Osteoblast (primary cell): ENCODE results near the gene DUSP22. TPM values are rescaled to one million over a fixed set of nuclear protein-coding genes. Genes with fewer than 3 reads are reported as not detected.

Source experiments
- DNase-seq: peaks from one replicate; pipeline ENCODE4 v3.0.0; 2011; ENCODE audit warnings: low spot score, mixed read lengths; ENCODE audit not compliant: insufficient read length; ENCODE audit errors: missing footprints
- H2AFZ ChIP-seq: 2 replicates; pipeline ENCODE4 v1.6.0; 2011; ENCODE audit warnings: mild to moderate bottlenecking, low read length
- H3K27ac ChIP-seq: 2 replicates; pipeline ENCODE4 v1.5.1; 2011; ENCODE audit warnings: mild to moderate bottlenecking, low read depth, low read length, moderate library complexity
- H3K27me3 ChIP-seq: 2 replicates; pipeline ENCODE4 v1.6.0; 2012; ENCODE audit warnings: mild to moderate bottlenecking, control low read depth, inconsistent platforms, low read length, moderate library complexity; ENCODE audit not compliant: insufficient read depth
- H3K36me3 ChIP-seq: 2 replicates; pipeline ENCODE4 v1.5.1; 2011; ENCODE audit warnings: mild to moderate bottlenecking, low read length, control low read depth, moderate library complexity; ENCODE audit not compliant: insufficient read depth
- H3K4me1 ChIP-seq: 2 replicates; pipeline ENCODE4 v1.5.1; 2011; ENCODE audit warnings: mild to moderate bottlenecking, low read length, control low read depth, moderate library complexity; ENCODE audit not compliant: insufficient read depth
- H3K4me2 ChIP-seq: 2 replicates; pipeline ENCODE4 v1.6.0; 2011; ENCODE audit warnings: mild to moderate bottlenecking, low read length; ENCODE audit not compliant: insufficient read depth
- H3K4me3 ChIP-seq: fragments of 200-600 bp; sonication (generic); 3 replicates; pipeline ENCODE4 v1.5.1; 2012; ENCODE audit warnings: mild to moderate bottlenecking, low read length, inconsistent platforms; ENCODE audit not compliant: insufficient read depth
- H3K79me2 ChIP-seq: 2 replicates; pipeline ENCODE4 v1.6.0; 2012; ENCODE audit warnings: mild to moderate bottlenecking, low read length, control low read depth, inconsistent platforms; ENCODE audit not compliant: insufficient read depth
- H3K9me3 ChIP-seq: 2 replicates; pipeline ENCODE4 v1.5.1; 2011; ENCODE audit warnings: low read depth, low read length, control low read depth
- H4K20me1 ChIP-seq: 2 replicates; pipeline ENCODE4 v1.6.0; 2012; ENCODE audit warnings: mild to moderate bottlenecking, low read length, control low read depth; ENCODE audit not compliant: insufficient read depth
- total RNA-seq: library from RNA; depleted of rRNA; stranded (reverse); fragments of >200 nt; gene quantifications from 2 replicates; pipeline ENCODE4 v1.2.3, GENCODE V29; 2012
- TF ChIP-seq, protein P1 (sequence below): IDR thresholded peaks from 2 replicates; pipeline ENCODE4 v1.5.1; 2011; ENCODE audit warnings: mild to moderate bottlenecking, low read depth, low read length, moderate library complexity; ENCODE audit errors: extremely low read depth

The DUSP22 gene
- total RNA-seq, 1 donor = 18.1 TPM

DNA sequence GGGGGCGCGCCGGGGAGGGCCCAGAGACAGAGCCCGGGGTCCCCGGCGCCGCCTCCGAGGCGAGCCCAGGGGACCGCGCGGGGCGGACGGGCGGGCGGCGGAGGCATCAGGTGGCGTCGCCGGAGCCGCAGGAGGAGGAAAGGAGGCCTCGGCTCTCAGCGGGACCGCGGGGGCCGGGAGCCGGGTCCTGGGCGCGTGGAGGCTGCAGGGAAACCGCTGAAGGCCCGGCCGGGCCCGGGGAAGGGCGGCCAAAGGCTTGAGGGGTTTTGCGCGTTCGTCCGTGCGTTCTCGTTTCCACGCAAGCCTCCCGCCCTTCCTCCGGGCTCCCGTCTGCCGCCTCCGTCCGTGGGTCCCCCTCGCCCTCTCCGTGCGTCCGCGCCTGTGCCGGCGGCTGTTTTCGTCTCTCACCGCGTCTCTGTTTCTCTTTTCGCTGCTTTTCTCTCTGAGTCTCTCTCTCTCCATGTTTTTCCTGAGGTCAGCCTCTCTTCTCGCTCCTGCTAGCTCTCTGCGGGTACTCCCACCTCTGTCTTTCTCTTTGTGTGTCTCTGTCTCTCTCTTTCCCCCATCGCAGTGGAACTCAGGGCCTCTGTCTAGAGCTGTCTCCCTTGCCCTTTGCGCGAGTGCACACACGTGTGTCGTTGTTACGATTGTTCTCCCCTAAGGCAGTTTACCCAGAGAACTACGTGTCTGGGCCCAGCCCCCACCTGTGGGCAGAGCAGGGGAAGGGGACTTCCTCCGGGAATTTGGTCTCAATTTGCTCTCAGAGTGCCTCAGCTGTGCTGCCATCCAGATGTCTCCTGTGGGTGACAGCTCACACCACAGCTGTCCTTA, 101.3 kb downstream of the DUSP22 start:
- TF ChIP-seq, protein P1, sequence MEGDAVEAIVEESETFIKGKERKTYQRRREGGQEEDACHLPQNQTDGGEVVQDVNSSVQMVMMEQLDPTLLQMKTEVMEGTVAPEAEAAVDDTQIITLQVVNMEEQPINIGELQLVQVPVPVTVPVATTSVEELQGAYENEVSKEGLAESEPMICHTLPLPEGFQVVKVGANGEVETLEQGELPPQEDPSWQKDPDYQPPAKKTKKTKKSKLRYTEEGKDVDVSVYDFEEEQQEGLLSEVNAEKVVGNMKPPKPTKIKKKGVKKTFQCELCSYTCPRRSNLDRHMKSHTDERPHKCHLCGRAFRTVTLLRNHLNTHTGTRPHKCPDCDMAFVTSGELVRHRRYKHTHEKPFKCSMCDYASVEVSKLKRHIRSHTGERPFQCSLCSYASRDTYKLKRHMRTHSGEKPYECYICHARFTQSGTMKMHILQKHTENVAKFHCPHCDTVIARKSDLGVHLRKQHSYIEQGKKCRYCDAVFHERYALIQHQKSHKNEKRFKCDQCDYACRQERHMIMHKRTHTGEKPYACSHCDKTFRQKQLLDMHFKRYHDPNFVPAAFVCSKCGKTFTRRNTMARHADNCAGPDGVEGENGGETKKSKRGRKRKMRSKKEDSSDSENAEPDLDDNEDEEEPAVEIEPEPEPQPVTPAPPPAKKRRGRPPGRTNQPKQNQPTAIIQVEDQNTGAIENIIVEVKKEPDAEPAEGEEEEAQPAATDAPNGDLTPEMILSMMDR = no peak
- no peaks in the 10 kb centered on the region for H3K36me3 ChIP-seq
- H3K79me2 ChIP-seq = no peaks in the 10 kb centered on the region
- H3K9me3 ChIP-seq = no peaks in the 10 kb centered on the region
- H4K20me1 ChIP-seq = no peaks in the 10 kb centered on the region
- H3K27ac ChIP-seq = no peak overlapping the region
- peak; percentile 85 for DNase-seq
- H3K4me3 ChIP-seq = no peak overlapping the region
- no peak overlapping the region for H3K4me2 ChIP-seq
- no peak overlapping the region for H2AFZ ChIP-seq
- H3K4me1 ChIP-seq = peaks cover 3% of the 10 kb centered on the region
- peaks cover 82% of the 10 kb centered on the region for H3K27me3 ChIP-seq

DNA sequence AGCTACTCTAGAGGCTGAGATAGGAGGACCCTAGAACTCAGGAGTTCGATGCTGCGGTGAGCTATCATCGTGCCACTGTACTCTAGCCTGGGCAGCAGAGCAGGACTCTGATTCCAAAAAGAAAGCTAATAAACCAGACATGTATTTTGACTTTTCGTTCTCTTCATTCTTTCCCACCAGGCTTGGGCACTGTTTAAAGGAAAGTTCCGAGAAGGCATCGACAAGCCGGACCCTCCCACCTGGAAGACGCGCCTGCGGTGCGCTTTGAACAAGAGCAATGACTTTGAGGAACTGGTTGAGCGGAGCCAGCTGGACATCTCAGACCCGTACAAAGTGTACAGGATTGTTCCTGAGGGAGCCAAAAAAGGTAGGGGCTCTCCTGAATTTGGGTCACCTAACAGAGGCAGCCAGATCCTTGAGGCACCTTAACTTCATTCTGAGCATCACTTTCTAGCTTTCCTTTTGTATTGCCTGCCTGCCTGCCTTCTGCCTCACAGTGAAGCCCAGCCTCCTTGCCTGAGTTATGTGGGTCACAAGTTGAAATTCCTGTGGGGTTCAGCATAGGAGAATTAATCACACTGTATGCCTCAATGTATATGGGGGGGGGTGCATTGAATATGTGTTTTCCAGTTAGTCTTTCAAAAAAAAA, 102.5 kb downstream of the DUSP22 start:
- H2AFZ ChIP-seq = no peak overlapping the region
- H3K4me3 ChIP-seq = no peak overlapping the region
- H3K79me2 ChIP-seq = no peaks in the 10 kb centered on the region
- TF ChIP-seq, protein P1 = no peak
- H3K36me3 ChIP-seq = no peaks in the 10 kb centered on the region
- no peak overlapping the region for H3K27ac ChIP-seq
- peaks cover 3% of the 10 kb centered on the region for H3K4me1 ChIP-seq
- H3K9me3 ChIP-seq = no peaks in the 10 kb centered on the region
- H4K20me1 ChIP-seq = no peaks in the 10 kb centered on the region
- DNase-seq = peak; percentile 13
- H3K27me3 ChIP-seq = peaks cover 77% of the 10 kb centered on the region
- no peak overlapping the region for H3K4me2 ChIP-seq

DNA sequence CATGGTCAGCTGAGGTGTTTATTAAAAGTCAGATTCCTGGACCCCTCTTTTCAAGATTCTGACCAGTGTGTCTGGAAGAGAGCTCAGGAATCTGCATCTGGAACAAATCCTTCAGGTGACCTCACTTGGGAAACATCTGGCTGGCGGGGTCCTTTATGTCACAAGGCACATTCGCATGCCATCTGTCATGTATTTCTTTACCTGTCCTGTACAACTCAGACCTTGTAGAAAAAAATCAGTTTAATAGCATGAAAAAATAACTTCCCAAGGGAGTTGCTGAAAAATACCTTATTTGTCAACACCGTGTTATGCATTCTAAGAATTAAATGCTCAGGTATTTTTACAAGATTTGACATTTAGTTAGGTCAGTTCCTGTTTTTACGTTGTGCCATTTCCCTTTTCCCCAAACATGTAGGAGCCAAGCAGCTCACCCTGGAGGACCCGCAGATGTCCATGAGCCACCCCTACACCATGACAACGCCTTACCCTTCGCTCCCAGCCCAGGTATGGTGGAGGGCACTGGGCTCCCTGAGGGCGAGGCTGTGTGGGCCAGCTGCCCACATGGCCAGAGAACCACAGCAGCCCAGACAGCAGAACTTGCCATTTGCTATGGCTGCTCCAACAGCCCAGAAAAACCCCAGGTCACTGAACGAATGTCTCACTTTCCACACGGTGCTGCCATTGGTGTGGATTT, 103.3 kb downstream of the DUSP22 start:
- H4K20me1 ChIP-seq = no peaks in the 10 kb centered on the region
- no peaks in the 10 kb centered on the region for H3K79me2 ChIP-seq
- no peaks in the 10 kb centered on the region for H3K36me3 ChIP-seq
- H3K4me2 ChIP-seq = no peak overlapping the region
- H2AFZ ChIP-seq = no peak overlapping the region
- H3K4me3 ChIP-seq = no peak overlapping the region
- H3K9me3 ChIP-seq = no peaks in the 10 kb centered on the region
- peaks cover 73% of the 10 kb centered on the region for H3K27me3 ChIP-seq
- H3K27ac ChIP-seq = no peak overlapping the region
- peak; percentile 70 for DNase-seq
- TF ChIP-seq, protein P1 = no peak
- H3K4me1 ChIP-seq = peaks cover 3% of the 10 kb centered on the region

DNA sequence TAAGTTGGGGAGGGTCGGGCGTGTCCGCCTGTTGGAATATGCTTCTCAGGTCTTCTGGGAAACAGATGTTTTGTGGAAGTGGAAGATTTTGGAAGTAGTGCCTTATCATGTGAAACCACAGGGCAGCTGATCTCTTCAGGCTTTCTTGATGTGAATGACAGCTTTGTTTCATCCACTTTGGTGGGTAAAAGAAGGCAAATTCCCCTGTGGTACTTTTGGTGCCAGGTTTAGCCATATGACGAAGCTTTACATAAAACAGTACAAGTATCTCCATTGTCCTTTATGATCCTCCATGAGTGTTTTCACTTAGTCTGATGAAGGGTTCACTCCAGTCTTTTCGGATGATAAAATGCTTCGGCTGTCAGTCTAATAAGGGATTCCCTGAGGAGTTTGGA, 103.8 kb downstream of the DUSP22 start:
- TF ChIP-seq, protein P1 = no peak
- Histone ChIP-seq H3K4me2 (no peak overlapping the region), H3K4me1 (peaks cover 1% of the 10 kb centered on the region), H3K4me3 (no peak overlapping the region), H3K36me3 (no peaks in the 10 kb centered on the region), H3K27ac (no peak overlapping the region), H2AFZ (no peak overlapping the region), H3K79me2 (no peaks in the 10 kb centered on the region), H4K20me1 (no peaks in the 10 kb centered on the region), H3K27me3 (peaks cover 68% of the 10 kb centered on the region), H3K9me3 (no peaks in the 10 kb centered on the region)
- peak; percentile 58 for DNase-seq
